GM21367 (cell line): Measurements from ENCODE around the gene KRT14.
"Not testable (repeated sequence)": the region's sequence is repeated elsewhere in the genome, so short reads cannot be mapped to it uniquely, and the experiment has no call there.

Experiments used
- ATAC-seq: cut with Tn5 transposase; IDR thresholded peaks from one replicate; pipeline ENCODE4 v1.9.1; 2021; ENCODE audit not compliant: unreplicated experiment

KRT14 gene

DNA sequence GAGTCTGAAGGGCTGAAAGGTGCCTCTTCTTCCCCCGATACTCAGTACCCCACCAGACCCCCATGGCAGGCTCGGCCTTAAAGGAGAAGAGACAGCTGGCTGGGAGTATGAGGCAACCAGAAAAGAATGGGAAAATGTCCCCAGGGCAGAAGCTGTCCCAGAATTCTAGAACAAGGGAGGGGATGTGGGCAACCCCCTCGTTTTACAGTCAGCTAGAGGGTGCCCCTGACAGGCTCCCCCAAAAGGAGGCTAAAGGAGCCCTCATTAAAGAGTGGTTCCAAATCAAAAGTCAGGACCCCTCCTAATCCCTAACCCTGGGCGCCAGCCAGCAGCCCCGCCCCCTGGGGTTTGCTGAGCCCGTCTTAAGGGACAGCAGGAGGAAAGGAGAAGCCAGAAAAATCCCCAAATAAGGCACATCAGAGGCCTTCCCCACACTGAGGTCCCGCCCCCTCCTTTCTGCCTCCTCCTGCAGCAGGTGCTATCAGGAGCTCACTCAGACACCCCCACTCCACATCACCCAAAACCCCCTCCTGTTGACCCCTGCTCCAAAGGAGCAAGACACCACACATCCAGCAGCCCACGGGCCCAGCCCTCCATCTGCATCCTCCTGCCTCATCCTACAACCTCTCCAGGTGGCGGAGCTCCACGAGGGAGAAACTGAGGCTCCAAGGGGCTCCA, 36.6 kb upstream of the KRT14 start:
- ATAC-seq = not testable (repeated sequence)

DNA sequence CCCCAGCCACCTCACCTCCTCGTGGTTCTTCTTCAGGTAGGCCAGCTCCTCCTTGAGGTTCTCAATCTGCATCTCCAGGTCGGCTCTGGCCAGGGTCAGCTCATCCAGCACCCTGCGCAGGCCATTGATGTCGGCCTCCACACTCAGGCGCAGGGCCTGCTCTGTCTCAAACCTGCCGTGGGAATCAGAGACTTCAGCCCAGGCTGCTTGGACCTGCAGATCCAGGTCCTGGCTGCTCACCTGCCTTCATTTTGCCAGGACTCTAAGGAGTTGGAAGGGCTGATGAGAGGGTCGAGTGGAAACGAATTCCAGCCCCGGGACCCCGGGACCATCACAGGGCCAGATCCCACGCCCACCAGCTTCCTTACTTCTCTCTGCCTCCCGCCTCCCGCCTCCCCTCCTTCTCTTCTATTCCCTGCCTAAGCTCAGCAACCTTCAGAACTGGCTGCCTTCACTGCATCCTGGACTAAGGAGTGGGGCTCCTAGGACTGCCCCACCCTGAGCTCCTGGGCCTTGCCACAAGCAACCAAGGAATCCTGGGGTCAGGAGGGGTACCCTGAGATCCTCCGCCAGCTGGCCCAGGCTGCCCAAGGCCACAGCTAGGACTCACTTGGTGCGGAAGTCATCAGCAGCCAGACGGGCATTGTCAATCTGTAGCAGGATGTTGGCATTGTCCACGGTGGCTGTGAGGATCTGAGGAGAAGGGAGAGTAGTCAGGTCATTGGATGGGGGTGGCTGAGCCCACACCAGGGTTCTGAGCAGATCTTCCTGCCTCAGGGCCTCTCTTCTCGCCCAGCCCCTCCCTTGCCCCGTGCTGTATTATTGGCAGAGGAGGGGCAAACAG, 35.9 kb upstream of the KRT14 start:
- not testable (repeated sequence) for ATAC-seq

DNA sequence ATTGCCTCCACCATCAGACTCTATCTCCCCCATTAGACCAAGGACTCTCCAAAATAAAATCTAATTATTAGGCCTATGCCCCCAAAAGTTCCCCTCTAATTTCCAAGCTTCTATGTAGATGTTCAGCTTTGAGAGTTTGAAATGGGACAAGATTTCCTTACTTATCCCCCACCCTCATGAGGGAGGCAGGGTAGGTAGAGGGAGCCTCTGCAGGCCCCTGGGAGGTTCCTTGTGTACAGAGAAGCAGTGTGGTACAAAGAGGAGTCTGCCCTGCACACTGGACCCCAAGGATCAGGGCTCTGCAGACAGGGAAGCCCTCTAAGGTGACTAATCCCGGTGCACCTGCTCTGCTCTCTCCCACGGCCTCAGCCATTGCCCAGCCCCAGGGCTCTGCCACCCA, 35.2 kb upstream of the KRT14 start:
- ATAC-seq = no peak

DNA sequence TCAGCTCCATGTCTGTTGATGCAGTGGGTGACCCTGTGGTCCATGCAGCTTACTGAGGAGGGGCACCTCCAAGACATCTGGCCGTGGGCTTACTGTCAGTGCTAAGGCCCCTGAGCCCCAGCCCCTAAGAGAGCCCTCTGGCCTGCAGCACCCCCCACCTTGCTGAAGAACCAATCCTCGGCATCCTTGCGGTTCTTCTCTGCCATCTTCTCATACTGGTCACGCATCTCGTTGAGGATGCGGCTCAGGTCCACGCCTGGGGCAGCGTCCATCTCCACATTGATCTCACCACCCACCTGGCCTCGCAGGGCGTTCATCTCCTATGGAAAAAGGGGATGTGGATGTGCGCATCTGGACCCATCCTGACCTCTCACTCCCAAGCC, 34.7 kb upstream of the KRT14 start:
- ATAC-seq = not testable (repeated sequence)

DNA sequence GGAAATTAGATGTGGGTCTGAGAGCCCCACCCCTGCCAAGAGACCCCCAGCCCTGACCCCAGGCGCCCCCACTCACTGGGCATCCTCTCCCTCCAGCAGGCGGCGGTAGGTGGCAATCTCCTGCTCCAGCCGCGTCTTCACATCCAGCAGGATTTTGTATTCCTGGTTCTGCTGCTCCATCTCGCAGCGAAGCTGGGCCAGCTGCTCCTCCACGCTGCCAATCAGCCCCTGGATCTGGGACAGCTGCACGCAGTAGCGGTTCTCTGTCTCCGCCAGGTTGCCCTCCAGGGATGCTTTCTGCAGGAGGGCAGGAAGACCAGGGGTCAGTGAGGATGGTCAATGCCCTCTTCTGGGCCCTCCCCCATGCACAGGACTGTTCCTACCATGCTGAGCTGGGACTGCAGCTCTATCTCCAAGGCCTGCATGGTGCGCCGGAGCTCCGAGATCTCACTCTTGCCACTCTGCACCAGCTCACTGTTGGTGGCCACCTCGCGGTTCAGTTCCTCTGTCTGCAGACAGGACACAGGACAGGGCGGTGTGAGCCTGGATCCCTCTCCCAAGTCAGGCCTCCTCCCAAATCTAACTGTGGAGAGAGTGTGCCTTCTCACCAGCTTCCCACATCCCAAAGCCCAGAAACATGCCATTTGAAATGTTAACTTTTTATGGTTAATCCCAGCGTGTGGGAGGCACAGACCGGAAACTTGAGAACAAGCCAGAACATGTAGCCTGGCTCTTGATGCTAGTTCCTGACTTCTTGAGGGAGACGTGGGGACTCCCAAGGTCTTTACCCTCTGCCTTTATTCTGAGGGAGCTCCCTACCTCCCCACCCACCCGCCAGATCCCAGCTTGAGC, 34.1 kb upstream of the KRT14 start:
- ATAC-seq = no peak

DNA sequence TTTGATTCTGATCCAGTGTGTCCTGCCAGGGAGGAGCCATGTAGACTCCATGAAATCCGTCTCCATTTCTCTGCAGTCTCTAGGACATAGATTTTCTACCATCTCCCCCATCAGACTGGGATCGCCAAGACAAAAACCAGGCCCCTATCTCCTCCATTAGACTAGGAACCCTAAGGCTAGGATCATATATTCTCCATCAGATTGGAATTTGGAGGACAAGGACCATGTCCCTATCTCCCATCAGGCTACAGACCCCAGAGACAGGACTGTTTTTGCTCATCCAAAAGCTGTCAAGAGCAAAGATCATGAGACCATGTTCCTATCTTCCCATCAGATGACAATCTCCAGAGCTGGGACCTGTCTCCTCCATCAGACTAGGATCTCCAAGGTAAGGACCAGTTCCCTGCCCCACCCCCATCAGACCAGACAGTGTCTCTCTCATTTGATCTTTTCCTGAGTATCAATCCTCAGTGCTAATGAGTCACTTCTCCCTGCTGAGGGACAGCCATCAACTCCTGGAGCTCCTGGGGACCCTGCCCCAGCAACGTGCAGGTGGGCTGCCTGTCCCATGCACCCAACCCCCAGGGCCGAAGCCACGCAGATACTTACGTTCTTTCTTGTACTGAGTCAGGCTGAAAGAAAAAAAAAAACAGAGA, 33.4 kb upstream of the KRT14 start:
- ATAC-seq = not testable (repeated sequence)

DNA sequence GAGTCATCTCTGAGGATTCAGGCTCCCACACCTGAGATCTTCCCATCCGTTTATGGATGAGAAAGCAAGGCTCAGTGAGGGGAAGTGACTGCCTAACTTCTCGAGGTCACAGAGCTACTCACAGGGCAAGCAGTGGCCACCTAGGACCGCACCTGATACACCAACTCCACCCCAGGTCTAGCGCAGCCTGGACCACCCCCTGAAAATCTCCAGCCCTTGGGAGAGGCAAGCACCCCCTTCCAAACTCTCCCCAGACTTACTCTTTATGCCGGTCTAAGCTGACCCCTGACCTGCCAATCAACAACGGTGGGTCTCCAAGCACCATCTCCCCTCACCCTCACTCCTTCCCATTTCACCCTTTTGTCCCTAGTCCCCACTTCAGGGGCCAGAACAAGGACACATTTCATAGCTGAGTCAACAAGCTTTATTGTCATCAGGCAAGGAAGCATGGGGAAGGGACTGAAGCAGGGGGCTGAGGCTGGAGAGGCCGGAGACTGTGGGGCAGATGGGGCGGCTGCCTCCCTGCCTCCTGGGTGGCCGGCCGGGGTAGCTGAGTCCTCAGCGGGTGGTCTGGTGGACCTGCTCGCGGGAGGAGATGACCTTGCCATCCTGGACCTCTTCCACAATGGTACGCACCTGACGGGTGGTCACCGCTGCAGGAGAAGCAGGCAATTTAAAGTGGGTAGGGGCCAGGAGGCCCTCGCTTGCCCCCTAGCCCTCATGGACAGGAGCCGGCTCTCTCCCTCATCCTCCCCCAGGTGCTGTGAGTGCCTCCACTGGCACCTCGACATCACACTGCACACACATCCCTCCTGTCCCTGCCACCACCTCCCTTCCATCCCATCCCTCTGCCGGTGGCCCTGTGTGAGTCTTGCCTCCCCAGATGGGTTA, 32.6 kb upstream of the KRT14 start:
- ATAC-seq = no peak

DNA sequence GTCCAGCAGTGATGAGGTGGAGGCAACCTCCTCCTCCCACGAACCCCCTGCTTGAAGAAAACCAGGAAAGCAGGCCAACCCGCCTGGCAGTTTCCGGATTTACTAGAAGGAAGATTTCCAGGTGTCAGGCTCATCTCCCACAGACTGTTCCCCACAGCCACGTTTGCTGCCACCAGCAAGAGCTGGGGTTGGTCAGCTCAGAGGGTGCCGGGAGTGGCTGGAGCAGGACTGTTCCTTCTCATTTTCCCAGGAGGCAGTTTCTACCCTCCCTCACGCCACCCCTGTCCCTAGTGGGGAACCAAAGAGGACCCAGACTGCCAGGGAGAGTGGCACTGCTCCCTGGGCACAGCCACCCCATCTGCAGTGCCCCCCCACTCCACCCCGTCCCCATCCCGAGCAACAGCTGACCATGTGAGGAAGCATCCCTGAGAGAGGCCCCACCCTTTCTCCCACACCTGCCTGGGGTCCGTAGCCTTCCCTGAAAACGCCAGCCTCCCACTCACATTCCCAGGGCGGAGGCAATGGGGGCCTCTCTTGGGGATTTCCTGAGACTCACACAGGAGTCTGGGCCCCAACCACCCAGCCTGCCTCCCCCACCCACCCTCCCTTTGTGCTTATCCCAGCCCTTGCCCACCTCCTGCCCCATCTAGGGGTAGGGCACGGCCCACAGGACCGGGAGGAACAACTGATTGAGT, 31.8 kb upstream of the KRT14 start:
- no peak for ATAC-seq

DNA sequence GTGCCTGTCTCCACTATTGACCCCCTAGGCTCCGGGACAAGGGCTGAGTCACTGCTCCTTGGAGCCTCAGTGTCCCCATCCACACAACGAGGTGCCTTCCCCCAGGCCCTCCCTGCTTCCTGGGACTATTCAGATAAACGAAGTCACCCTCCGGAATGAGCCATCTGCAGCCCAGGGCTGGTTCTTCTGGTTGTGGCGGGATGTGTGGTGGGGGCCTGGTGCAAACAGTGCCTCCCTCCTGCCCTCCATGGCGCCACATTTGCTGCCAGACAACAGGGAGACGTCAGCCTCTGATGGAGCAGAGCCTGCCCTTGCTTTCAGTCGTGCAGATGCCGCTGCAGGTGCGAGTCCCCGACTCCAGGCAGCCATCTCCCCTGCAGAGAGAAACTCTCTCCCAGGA, 31.0 kb upstream of the KRT14 start:
- ATAC-seq = no peak

DNA sequence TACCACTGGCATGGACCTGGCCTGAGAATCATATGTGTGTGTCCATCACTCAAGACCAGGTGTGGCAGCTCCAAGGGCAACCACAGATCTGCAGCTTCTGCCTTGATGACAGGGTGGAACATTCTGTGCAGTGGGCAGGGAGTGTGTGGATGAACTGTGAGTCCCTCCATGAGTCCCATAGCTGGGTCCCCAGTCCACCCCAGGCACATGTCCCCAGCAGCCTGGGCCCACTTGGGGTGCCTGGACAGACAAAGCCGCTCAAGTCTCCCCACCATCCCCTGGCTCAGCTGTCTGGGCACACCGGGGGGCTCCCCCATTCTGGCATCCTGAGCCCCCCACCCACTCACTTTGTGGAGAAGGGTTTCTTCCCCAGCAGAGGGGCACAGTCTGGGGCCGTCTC, 30.4 kb upstream of the KRT14 start:
- no peak for ATAC-seq

DNA sequence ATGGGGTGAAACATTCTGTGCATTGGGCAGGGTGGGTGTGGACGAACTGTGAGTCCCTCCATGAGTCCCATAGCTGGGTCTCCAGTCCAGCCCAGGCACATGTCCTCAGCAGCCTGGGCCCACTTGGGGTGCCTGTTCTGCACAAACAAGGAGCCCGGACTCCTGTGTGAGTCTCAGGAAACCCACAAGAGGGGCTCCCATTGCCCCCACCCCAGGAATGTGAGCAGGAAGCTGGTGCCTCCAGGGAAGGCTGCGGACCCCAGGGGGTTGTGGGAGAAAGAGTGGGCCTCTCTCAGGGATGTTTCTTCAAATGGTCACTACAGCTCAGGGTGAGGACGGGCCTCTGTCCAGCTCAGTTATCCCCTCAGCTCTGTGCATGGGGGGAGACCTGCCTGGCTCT, 29.8 kb upstream of the KRT14 start:
- ATAC-seq = not testable (repeated sequence)

DNA sequence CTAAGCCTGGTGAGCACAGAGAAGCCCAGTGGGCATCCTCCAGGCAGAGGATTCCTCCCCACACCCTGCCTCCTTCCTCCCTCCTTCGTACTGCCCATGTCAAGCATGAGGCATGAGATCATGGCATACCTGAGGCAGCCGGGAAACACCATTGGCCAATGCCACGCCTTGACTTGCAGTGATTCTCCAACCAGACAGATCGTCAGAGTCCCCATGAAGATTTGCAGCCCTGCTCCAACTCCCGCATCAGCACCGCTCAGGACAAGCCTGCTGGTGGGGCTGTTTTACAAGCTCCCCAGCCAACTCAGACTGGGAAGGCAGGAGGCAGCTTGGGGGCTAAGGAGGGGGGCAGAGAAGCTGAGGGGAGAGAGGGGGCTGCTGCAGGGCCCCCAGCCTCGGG, 28.8 kb upstream of the KRT14 start:
- no peak for ATAC-seq

DNA sequence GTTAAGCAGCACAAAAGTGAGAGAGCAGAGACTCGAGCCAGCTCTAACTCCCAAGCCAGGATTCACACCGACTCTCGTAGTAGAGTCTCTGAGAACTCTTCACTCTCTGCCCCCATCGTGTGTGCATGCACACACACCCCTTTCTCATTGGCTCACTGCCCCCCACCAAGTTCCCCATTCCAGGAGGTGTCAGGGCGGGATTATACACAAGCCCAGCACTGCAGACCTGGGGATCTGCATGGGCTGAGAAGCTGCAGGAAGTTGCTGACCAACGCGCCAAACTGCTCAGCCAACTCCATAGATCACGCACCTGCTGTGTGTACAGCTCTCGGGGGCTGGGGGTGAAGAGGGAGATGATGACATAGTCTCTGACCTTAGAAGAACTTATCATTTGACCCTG, 28.1 kb upstream of the KRT14 start:
- not testable (repeated sequence) for ATAC-seq

DNA sequence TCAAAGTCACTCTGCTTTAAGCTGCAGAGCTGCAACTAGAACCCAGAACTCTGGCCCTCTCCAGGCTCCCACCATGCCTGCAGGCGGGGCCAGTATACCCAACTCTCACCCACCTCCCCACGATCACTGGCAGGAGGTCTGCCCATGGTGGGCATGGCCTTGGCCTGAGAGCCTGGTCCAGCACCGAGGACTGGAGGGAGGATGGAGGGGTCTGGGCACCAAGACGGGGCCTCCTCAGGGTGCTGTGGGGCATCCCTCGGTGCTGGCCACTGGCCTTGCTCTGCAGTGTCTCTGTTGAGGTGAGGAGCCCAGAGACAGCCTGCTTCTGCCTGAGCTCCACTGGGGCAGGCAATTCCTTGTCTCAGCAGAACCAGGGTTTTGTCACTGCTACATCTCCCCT, 27.4 kb upstream of the KRT14 start:
- ATAC-seq = no peak

DNA sequence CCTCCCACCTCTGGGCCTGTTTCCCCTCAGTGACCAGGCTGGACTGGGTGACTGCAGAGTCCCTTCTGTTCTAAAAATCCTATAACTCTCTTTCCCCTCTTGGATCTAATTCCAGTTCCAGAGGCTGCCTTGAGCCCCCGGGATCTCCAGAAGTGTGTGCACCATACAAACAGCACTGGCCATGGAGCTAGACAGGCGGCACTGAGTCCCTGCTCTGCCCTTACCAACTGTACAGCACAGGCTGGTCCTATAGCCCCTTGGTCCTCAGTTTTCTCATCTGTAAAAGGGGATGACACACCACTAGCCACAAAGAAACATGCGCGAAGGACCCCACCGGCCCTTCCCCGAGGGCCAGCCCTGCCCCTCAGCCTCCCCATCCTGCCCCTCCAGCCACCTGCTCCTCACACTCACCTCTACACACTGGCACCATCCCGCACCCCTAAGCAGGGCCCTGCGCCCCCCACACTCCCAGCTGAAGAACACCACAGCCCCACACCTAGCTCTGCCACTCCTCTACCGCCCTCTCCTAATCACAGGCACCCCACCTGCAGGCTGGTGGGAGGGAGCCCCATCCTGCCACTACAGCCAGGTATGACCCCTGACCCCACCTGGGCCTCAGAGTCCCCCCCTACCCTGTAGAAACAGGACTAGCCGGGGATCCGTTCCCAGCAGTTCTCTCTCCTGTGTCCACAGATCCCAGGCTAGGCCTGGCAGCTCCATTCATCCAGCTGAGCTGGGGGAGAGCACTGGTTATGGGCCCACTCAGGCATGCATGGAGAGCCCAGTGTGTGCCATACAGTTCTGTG, 26.8 kb upstream of the KRT14 start:
- no peak for ATAC-seq

DNA sequence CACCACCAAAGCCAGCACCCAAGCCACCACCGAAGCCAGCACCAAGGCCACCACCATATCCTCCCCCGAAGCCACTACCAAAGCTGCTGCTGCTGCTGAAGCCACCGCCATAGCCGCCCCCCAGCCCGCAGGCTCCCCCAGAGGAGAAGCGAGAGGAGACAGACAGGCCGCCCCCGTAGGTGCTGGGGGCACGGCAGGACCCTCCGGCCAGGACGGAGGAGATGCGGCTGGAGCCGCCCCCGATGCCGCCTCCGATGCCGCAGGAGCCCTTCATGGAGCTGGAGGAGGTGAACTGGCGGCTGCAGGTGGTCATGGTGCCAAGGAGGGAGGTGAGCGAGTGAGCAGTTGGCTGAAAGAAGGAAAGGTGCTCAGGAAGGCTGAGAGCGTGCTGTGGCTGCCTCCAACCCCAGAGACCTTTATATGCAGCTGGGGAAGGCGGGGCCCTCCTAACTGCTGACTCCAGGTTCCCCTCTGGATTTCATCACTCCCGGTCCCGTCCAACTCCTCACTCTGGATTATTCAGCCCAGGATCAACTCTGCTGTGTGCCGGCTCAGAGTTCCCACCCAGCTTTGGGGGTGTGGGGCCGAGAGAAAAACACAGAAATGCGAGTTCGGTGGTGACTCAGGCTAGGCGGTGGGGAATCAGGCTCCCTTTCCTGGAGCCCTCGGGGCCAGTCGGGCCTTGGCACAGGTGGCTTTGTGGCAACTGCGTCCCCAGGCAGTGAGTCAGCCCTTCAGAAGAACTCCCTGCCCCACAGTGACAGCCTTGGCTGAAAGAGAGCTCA, 25.9 kb upstream of the KRT14 start, which contains the start of gene KRT16:
TSS of gene KRT16 (minus strand) at position 392 of the 785 bp plus-strand sequence. CDS start at position 313, 79 bp downstream.
- ATAC-seq = not testable (repeated sequence)

DNA sequence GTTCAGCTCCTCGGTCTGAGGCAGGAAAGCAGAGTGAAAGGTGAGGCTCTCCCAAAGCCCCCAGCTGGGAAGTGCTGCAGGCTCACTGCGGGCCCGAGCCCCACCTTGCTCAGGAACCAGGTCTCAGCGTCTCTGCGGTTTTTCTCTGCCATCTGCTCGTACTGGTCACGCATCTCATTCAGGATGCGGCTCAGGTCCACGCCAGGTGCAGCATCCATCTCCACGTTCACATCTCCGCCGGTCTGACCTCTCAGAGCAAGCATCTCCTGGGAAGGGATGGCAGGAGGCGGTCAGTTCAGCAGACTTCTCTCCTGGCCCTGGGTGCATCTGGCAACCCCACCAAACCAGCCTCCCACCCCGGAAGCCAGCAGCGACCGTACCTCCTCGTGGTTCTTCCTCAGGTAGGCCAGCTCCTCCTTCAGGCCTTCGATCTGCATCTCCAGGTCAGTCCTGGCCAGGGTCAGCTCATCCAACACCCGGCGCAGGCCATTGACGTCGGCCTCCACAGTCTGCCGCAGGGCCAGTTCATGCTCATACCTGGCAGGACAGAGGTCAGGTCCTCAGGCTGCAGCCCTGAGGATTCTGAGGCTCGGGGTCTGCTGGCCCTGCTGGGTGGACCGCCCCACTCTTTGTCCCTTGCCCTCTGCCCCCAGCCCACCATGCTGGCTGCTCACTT, 24.4 kb upstream of the KRT14 start:
- ATAC-seq = no peak
